ENCODE results near the gene UBTF. TPM values are rescaled to one million over a fixed set of nuclear protein-coding genes. Genes with fewer than 3 reads are reported as not detected.

The UBTF gene
- total RNA-seq, 6 experiments from 2014 or later, result 22.3 to 35.9 (median 32.0) TPM

GRCh38 chr17:44266402-44267164 lies 47.1 kb upstream of the UBTF start:
- 24% methylated on average over 3 of the region's 9 CpGs for WGBS (ENCODE audit: insufficient coverage, low coverage, low lambda C conversion rate, missing lambda C conversion rate)
- no peaks in the 10 kb centered on the region for H3K9me3 ChIP-seq
- no peaks in the 10 kb centered on the region for H3K36me3 ChIP-seq
- ATAC-seq (peak; percentile 44 to 73 (median 59)), DNase-seq (peak in 1 of 3 donors; percentile 37)
- intact Hi-C loops (cut with DNase I), result no loop called here
- no peak overlapping the region for H3K4me3 ChIP-seq
- H3K27me3 ChIP-seq, result no peaks in the 10 kb centered on the region
- H3K27ac ChIP-seq, result no peak overlapping the region
- TF ChIP-seq POLR2A (IDR thresholded peaks at IDR 0.05), result no peak
- TF ChIP-seq CTCF (IDR thresholded peaks at IDR 0.05), result peak in 1 of 4 donors; percentile 22
- H3K4me1 ChIP-seq, result no peaks in the 10 kb centered on the region

GRCh38 chr17:44263345-44263902 lies 43.9 kb upstream of the UBTF start:
- H3K27me3 ChIP-seq, result no peaks in the 10 kb centered on the region
- no peaks in the 10 kb centered on the region for H3K36me3 ChIP-seq
- ATAC-seq, result no peak
- DNase-seq, result no peak
- no peak overlapping the region for H3K27ac ChIP-seq
- H3K9me3 ChIP-seq, result no peaks in the 10 kb centered on the region
- intact Hi-C loops (cut with DNase I), result no loop called here
- 88% methylated on average over 2 of the region's 7 CpGs for WGBS (ENCODE audit: insufficient coverage, low coverage, low lambda C conversion rate, missing lambda C conversion rate)
- H3K4me1 ChIP-seq, result no peaks in the 10 kb centered on the region
- TF ChIP-seq CTCF (IDR thresholded peaks at IDR 0.05) (no peak), POLR2A (IDR thresholded peaks at IDR 0.05) (no peak)
- no peak overlapping the region for H3K4me3 ChIP-seq

GRCh38 chr17:44262654-44263225 lies 43.3 kb upstream of the UBTF start:
- Histone ChIP-seq H3K4me3 (no peak overlapping the region), H3K4me1 (no peaks in the 10 kb centered on the region), H3K27ac (no peak overlapping the region), H3K36me3 (no peaks in the 10 kb centered on the region), H3K9me3 (no peaks in the 10 kb centered on the region), H3K27me3 (no peaks in the 10 kb centered on the region)
- no peak for TF ChIP-seq CTCF (IDR thresholded peaks at IDR 0.05)
- TF ChIP-seq POLR2A (IDR thresholded peaks at IDR 0.05), result no peak
- DNase-seq (no peak), ATAC-seq (no peak)
- 50% methylated on average over 2 of the region's 11 CpGs for WGBS (ENCODE audit: insufficient coverage, low coverage, low lambda C conversion rate, missing lambda C conversion rate)
- intact Hi-C loops (cut with DNase I), result no loop called here

GRCh38 chr17:44260296-44260695 lies 40.8 kb upstream of the UBTF start:
- no peak overlapping the region for H3K27ac ChIP-seq
- intact Hi-C loops (cut with DNase I), result no loop called here
- H3K36me3 ChIP-seq, result no peaks in the 10 kb centered on the region
- no peaks in the 10 kb centered on the region for H3K9me3 ChIP-seq
- H3K4me3 ChIP-seq, result no peak overlapping the region
- no peaks in the 10 kb centered on the region for H3K4me1 ChIP-seq
- WGBS (ENCODE audit: insufficient coverage, low coverage, low lambda C conversion rate, missing lambda C conversion rate), result no CpG with 5 or more reads among the region's 6 CpGs
- ATAC-seq (no peak), DNase-seq (no peak)
- no peaks in the 10 kb centered on the region for H3K27me3 ChIP-seq
- TF ChIP-seq CTCF (IDR thresholded peaks at IDR 0.05) (no peak), POLR2A (IDR thresholded peaks at IDR 0.05) (no peak)
